ENCODE measurements around the gene ASCC1. TPM values are rescaled to one million over a fixed set of nuclear protein-coding genes. Genes with fewer than 3 reads are reported as not detected.

ASCC1 gene
- total RNA-seq, 1 experiment from 2014 or later = 15.7 TPM

- Histone ChIP-seq H3K9me3 (ENCODE audit: low read length) (no peaks in the 10 kb centered on the region), H3K36me3 (ENCODE audit: low read depth, low read length) (no peaks in the 10 kb centered on the region), H4K20me1 (ENCODE audit: low read length) (no peaks in the 10 kb centered on the region), H2AFZ (ENCODE audit: low read length) (no peak overlapping the region), H3K27me3 (ENCODE audit: low read length) (no peaks in the 10 kb centered on the region), H3K79me2 (ENCODE audit: low read length) (no peaks in the 10 kb centered on the region), H3K4me2 (ENCODE audit: low read length) (no peak overlapping the region), H3F3A (ENCODE audit: low read length, unreplicated experiment) (no peaks in the 10 kb centered on the region), H3K27ac (ENCODE audit: low read length) (no peak overlapping the region), H3K4me1 (ENCODE audit: insufficient read depth, low read length) (peaks cover 23% of the 10 kb centered on the region), H3K9ac (ENCODE audit: low read length) (no peak overlapping the region), H3K9me2 (replicated peaks; ENCODE audit: low read length) (no peaks in the 10 kb centered on the region), H3K4me3 (ENCODE audit: low read length) (no peak overlapping the region)
- CTCF ChIA-PET = no interaction called here
- TF ChIP-seq CTCF (conservative IDR thresholded peaks at IDR 0.05; ENCODE audit: low read depth, low read length) (no peak), EZH2 (IDR thresholded peaks at IDR 0.05; ENCODE audit: low read length, unreplicated experiment) (no peak), EZH2phosphoT487 (IDR thresholded peaks at IDR 0.05; ENCODE audit: borderline replicate concordance, low read length) (no peak)
- ATAC-seq (no peak), DNase-seq (no peak)
- intact Hi-C loops (cut with micrococcal nuclease) = no loop called here
- BruUV-seq (replicated peaks) = no TSS peak
- POLR2A ChIA-PET (ENCODE audit: unreplicated experiment) = no interaction called here
Observed at GRCh38 chr10:72077275-72077990, 138.6 kb downstream of the ASCC1 start.

GRCh38 chr10:72076756-72077155, 139.3 kb downstream of the ASCC1 start:
- H3F3A ChIP-seq (ENCODE audit: low read length, unreplicated experiment) = no peaks in the 10 kb centered on the region
- H3K4me2 ChIP-seq (ENCODE audit: low read length) = no peak overlapping the region
- no peaks in the 10 kb centered on the region for H3K36me3 ChIP-seq (ENCODE audit: low read depth, low read length)
- peaks cover 17% of the 10 kb centered on the region for H3K4me1 ChIP-seq (ENCODE audit: insufficient read depth, low read length)
- no peaks in the 10 kb centered on the region for H3K9me3 ChIP-seq (ENCODE audit: low read length)
- H3K4me3 ChIP-seq (ENCODE audit: low read length) = no peak overlapping the region
- no peak for TF ChIP-seq EZH2 (IDR thresholded peaks at IDR 0.05; ENCODE audit: low read length, unreplicated experiment)
- no peak for TF ChIP-seq EZH2phosphoT487 (IDR thresholded peaks at IDR 0.05; ENCODE audit: borderline replicate concordance, low read length)
- no peak for TF ChIP-seq CTCF (conservative IDR thresholded peaks at IDR 0.05; ENCODE audit: low read depth, low read length)
- ChIA-PET POLR2A (ENCODE audit: unreplicated experiment) (no interaction called here), CTCF (no interaction called here)
- no peak overlapping the region for H3K9ac ChIP-seq (ENCODE audit: low read length)
- H3K79me2 ChIP-seq (ENCODE audit: low read length) = no peaks in the 10 kb centered on the region
- H4K20me1 ChIP-seq (ENCODE audit: low read length) = no peaks in the 10 kb centered on the region
- H3K9me2 ChIP-seq (replicated peaks; ENCODE audit: low read length) = no peaks in the 10 kb centered on the region
- H3K27me3 ChIP-seq (ENCODE audit: low read length) = no peaks in the 10 kb centered on the region
- ATAC-seq (no peak), DNase-seq (no peak)
- no TSS peak for BruUV-seq (replicated peaks)
- H3K27ac ChIP-seq (ENCODE audit: low read length) = no peak overlapping the region
- H2AFZ ChIP-seq (ENCODE audit: low read length) = no peak overlapping the region
- intact Hi-C loops (cut with micrococcal nuclease) = no loop called here

GRCh38 chr10:72075376-72076115, 140.5 kb downstream of the ASCC1 start:
- H3K79me2 ChIP-seq (ENCODE audit: low read length) = no peaks in the 10 kb centered on the region
- H3K4me3 ChIP-seq (ENCODE audit: low read length) = no peak overlapping the region
- H3K27me3 ChIP-seq (ENCODE audit: low read length) = no peaks in the 10 kb centered on the region
- BruUV-seq (replicated peaks) = no TSS peak
- no peak overlapping the region for H3K27ac ChIP-seq (ENCODE audit: low read length)
- ATAC-seq (no peak), DNase-seq (no peak)
- H3K9ac ChIP-seq (ENCODE audit: low read length) = no peak overlapping the region
- H3K9me2 ChIP-seq (replicated peaks; ENCODE audit: low read length) = no peaks in the 10 kb centered on the region
- no peak for TF ChIP-seq EZH2phosphoT487 (IDR thresholded peaks at IDR 0.05; ENCODE audit: borderline replicate concordance, low read length)
- H3K9me3 ChIP-seq (ENCODE audit: low read length) = no peaks in the 10 kb centered on the region
- peaks cover 8% of the 10 kb centered on the region for H3K4me1 ChIP-seq (ENCODE audit: insufficient read depth, low read length)
- ChIA-PET POLR2A (ENCODE audit: unreplicated experiment) (no interaction called here), CTCF (no interaction called here)
- intact Hi-C loops (cut with micrococcal nuclease) = no loop called here
- no peak overlapping the region for H3K4me2 ChIP-seq (ENCODE audit: low read length)
- no peak overlapping the region for H2AFZ ChIP-seq (ENCODE audit: low read length)
- H4K20me1 ChIP-seq (ENCODE audit: low read length) = no peaks in the 10 kb centered on the region
- no peaks in the 10 kb centered on the region for H3F3A ChIP-seq (ENCODE audit: low read length, unreplicated experiment)
- H3K36me3 ChIP-seq (ENCODE audit: low read depth, low read length) = no peaks in the 10 kb centered on the region

All from PC-3 (cell line).